VCaP (cell line): ENCODE measurements around the gene EEF2K.
A peak's percentile ranks its signal among the peaks of the same experiment; 100 is the strongest.

Experiments used
- H3K27ac ChIP-seq: fragments of 450-650 bp; 2 replicates; pipeline ENCODE4 v1.5.1; 2017
- TF ChIP-seq, protein P1 (sequence below): fragments of 450-650 bp; conservative IDR thresholded peaks from 2 replicates; pipeline ENCODE4 v1.5.1; 2017; ENCODE audit warnings: mild to moderate bottlenecking, moderate library complexity

EEF2K gene

DNA sequence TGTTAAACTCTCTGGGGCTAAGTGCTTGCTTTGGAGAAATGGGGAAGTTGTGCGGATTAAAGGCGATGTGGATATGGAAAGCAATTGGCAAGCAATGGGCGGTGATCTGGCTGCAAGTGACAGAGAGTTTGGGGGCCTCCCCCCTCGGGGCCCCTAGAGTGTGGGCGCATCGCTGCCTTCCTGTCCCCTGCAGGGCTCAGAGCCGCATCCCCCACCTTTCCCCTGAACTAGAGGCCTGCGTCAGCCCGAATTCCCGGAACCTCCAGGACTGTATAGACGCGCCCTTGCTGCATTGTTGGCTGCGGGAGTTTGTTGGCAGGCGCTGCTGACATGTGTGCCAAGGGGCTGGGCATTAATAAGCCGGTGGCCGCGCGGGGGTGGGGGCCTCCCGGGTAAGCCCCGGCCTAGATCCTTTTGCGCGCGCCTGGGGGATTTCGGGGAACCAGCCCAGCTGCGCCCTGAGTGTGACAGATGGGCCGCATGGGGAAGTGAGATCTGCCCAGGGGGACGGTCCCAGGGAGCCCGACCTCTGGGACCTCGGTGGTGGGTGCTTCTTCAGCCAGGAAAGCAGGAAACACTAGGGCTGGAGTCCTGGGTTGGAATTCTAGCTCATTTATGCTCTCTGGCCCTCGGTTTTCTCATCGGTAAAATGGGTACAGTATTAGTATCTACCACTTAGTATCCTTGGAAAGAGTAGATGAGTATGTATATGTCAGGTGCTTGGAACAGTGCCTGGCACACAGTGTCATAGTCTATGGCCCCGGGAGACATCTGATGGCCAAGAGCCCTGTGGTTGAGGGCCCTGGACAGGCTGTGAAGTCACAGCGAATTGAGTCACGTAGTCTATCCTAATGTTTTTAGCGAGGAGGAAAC lies 1.0 kb downstream of the EEF2K start:
- TF ChIP-seq, protein P1, sequence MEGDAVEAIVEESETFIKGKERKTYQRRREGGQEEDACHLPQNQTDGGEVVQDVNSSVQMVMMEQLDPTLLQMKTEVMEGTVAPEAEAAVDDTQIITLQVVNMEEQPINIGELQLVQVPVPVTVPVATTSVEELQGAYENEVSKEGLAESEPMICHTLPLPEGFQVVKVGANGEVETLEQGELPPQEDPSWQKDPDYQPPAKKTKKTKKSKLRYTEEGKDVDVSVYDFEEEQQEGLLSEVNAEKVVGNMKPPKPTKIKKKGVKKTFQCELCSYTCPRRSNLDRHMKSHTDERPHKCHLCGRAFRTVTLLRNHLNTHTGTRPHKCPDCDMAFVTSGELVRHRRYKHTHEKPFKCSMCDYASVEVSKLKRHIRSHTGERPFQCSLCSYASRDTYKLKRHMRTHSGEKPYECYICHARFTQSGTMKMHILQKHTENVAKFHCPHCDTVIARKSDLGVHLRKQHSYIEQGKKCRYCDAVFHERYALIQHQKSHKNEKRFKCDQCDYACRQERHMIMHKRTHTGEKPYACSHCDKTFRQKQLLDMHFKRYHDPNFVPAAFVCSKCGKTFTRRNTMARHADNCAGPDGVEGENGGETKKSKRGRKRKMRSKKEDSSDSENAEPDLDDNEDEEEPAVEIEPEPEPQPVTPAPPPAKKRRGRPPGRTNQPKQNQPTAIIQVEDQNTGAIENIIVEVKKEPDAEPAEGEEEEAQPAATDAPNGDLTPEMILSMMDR, result no peak
- peak overlapping the region; percentile 85 for H3K27ac ChIP-seq

DNA sequence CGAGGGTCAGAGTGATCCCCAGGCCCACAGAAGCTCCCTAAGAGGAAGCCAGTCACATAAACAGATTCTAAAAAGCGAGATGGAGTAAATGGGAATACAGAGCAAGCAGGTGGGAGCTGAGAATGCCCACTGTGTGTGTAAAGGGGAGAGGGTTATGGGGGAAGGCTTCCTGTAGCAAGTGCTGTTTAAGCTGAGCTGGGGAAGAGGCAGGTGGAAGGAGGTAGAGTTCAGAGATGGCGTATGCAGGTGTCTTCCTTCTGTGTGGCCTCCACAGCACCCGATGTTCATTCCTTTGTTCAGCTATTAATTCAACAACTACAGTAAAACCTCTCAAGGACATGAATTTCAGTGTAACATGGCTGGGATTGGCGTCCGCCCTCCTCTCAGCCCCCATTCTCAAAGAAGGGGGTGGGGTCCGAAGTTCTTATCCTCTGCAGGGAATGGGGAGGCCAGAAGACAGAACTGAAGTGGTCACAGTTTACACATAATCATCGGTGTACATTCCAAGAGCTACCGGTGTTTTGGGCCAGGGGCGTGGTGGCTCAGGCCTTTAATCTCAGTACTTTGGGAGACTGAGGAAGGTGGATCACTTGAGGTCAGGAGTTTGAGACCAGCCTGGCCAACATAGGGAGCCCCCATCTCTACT lies 1.8 kb downstream of the EEF2K start:
- TF ChIP-seq, protein P1, result no peak
- H3K27ac ChIP-seq, result peak overlapping the region; percentile 85; the same call in 1 of the 2 replicates

DNA sequence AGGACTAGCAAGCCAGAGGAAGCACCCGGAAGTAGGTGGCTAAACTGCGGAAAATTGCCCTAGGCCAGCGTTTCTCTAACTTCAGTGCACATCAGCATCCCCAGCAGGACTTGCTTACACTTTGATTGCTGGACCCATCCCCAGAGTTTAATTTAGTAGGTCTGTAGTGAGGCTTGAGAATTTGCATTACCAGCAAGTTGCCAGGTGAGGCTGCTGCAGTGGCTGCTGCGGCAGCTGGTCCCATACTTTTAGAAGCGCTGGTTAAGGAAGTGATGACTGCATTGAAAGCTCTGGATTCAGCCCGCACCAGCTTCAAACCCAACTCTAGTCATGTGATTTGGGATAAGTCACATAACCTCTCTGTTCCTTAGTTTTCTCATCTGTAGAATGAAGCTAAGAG lies 4.2 kb downstream of the EEF2K start:
- H3K27ac ChIP-seq, result peak overlapping the region; percentile 87
- TF ChIP-seq, protein P1, result no peak

DNA sequence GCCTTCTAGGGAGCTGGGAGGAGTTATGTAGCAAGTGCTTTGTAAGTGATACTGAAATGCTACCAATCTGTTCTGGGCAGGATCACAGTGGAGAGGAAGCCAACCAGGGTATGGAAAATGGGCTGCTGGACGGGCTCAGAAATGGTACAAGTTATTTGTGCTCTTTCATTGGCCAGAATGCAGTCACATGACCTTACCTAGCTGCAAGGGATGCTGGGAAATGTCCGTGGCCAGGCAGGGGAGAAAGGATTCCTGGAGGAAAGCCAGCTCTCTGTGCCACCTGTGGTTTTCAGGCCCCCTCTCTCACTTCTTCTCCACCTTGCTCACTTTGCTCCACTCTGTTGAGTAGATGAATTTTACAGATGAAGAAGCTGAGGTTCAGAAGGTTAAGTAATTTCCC lies 4.8 kb downstream of the EEF2K start:
- peak overlapping the region; percentile 87 for H3K27ac ChIP-seq
- TF ChIP-seq, protein P1, result no peak

DNA sequence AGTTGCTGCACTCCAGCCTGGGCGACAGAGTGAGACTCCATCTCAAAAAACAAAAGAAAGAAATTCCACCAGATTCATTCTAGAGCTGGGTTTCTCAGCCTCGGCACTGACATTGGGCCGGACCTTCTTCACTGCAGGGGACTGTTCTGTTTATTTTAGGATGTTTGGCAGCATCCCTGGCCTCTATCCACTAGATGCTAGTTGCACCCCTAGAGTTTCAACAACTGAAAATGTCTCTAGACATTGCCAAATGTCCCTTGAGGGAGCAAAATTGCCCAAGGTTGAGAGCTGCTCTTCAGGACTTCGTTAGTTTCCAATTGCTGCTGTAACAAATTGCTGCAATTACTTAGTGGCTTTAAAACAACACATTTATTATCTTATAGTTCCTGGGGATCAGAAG lies 7.2 kb downstream of the EEF2K start:
- TF ChIP-seq, protein P1, result no peak
- peak overlapping the region; percentile 87; the same call in 1 of the 2 replicates for H3K27ac ChIP-seq

DNA sequence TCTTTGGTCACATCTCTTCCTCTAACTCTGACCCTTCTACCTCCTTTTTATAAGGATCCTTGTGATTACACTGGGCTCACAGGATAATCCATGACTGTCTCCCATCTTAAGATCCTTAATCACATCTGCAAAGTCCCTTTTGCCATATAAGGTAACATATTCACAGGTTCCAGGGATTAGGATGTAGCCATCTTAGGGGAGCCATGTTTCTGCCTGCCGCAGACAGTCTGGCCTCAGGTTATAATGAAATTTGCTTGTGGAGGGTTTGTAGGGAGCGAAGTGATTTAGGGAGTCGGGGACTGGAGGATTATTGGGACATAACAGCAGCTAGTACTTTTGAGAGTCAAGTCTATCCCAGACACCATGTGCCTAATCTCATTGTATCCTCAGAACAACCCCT lies 7.7 kb downstream of the EEF2K start:
- TF ChIP-seq, protein P1, result no peak
- no peak overlapping the region for H3K27ac ChIP-seq

DNA sequence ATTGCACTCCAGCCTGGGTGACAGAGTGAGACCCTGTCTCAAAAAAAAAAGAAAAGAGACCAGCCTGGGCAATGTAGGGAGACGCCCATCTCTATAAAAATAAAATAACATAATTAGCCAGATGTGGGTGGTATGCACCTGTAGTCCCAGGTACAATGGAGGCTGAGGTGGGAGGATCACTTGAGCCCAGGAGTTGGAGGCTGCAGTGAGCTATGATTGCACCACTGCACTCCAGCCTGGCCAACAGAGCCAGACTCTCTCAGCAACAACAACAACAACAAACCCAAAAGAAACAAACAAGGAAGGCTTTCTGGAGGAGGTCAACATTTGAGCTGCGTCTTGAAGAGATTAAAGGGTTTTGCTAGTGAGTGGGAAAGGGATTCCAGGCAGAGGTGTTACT lies 8.3 kb downstream of the EEF2K start:
- no peak overlapping the region for H3K27ac ChIP-seq

More for the DNA sequence above, 8.3 kb downstream of the EEF2K start:
- TF ChIP-seq, protein P1, result no peak
